WTC11 (cell line): Measurements from ENCODE around the gene SLC6A16. TPM values are rescaled to one million over a fixed set of nuclear protein-coding genes. Genes with fewer than 3 reads are reported as not detected.

Source experiments
- ATAC-seq: fragments of 200-7000 bp; cut with Tn5 transposase; 2 replicates; pipeline ENCODE4 v1.10.0; 2021; ENCODE audit warnings: mild to moderate bottlenecking, moderate library complexity
- CTCF ChIA-PET: fragments of 300-600 bp; sonication (Branson Sonifier 250); formaldehyde crosslinking; loops from one replicate; lab custom pipeline; 2021; ENCODE audit warnings: antibody characterized with exemption; lab: Charles Lee
- POLR2A ChIA-PET: fragments of 350-600 bp; sonication (Branson Sonifier 250); formaldehyde crosslinking; loops from one replicate; lab custom pipeline; 2021; ENCODE audit warnings: antibody characterized with exemption; lab: Charles Lee
- DNase-seq: peaks from one replicate; pipeline ENCODE4 v3.0.0; 2021; ENCODE audit warnings: low spot score
- H3K27ac Mint-ChIP-seq: 2 replicates; pipeline ENCODE4 v1.8.0; 2021; ENCODE audit warnings: mixed read lengths
- H3K27me3 Mint-ChIP-seq: 2 replicates; pipeline ENCODE4 v1.8.0; 2021; ENCODE audit warnings: low read depth, mild to moderate bottlenecking, moderate library complexity, mixed read lengths
- H3K36me3 Mint-ChIP-seq: 2 replicates; pipeline ENCODE4 v1.8.0; 2021; ENCODE audit warnings: mixed read lengths
- H3K4me1 Mint-ChIP-seq: 2 replicates; pipeline ENCODE4 v1.8.0; 2022; ENCODE audit warnings: mixed read lengths
- H3K4me3 Mint-ChIP-seq: 2 replicates; pipeline ENCODE4 v1.8.0; 2021; ENCODE audit warnings: mild to moderate bottlenecking, moderate library complexity, mixed read lengths
- H3K9me3 Mint-ChIP-seq: 2 replicates; pipeline ENCODE4 v1.8.0; 2021; ENCODE audit warnings: mixed read lengths
- CBFB ChIP-seq: sonication (generic); formaldehyde crosslinking; IDR thresholded peaks from 2 replicates; pipeline ENCODE4 v1.8.1; 2022; ENCODE audit warnings: mild to moderate bottlenecking, low read depth, missing genetic modification reagents
- ETV6 ChIP-seq: sonication (generic); formaldehyde crosslinking; IDR thresholded peaks from 2 replicates; pipeline ENCODE4 v1.8.1; 2022; ENCODE audit warnings: mild to moderate bottlenecking, missing genetic modification reagents
- JAZF1 ChIP-seq: fragments of 250-450 bp; sonication (Bioruptor Pico); IDR thresholded peaks from 2 replicates; pipeline ENCODE4 v1.9.0; 2021; ENCODE audit warnings: moderate library complexity, mild to moderate bottlenecking, inconsistent platforms
- KAT7 ChIP-seq: sonication (generic); formaldehyde crosslinking; IDR thresholded peaks from 2 replicates; pipeline ENCODE4 v1.8.1; 2023; ENCODE audit warnings: missing genetic modification reagents, mild to moderate bottlenecking, borderline replicate concordance
- MYBL2 ChIP-seq: sonication (generic); formaldehyde crosslinking; IDR thresholded peaks from 2 replicates; pipeline ENCODE4 v1.8.1; 2023; ENCODE audit warnings: mild to moderate bottlenecking, moderate library complexity, missing genetic modification reagents
- NFYB ChIP-seq: sonication (generic); formaldehyde crosslinking; conservative IDR thresholded peaks from 2 replicates; pipeline ENCODE4 v1.8.0; 2022; ENCODE audit warnings: low read depth, missing genetic modification reagents
- SMAD4 ChIP-seq: sonication (generic); formaldehyde crosslinking; IDR thresholded peaks from 2 replicates; pipeline ENCODE4 v1.8.0; 2022; ENCODE audit warnings: mild to moderate bottlenecking, missing genetic modification reagents
- TP53 ChIP-seq: sonication (generic); formaldehyde crosslinking; IDR thresholded peaks from 2 replicates; pipeline ENCODE4 v1.8.1; 2023; ENCODE audit warnings: mild to moderate bottlenecking, missing genetic modification reagents
- ZNF219 ChIP-seq: sonication (generic); formaldehyde crosslinking; IDR thresholded peaks from 2 replicates; pipeline ENCODE4 v1.8.0; 2023; ENCODE audit warnings: missing genetic modification reagents, mild to moderate bottlenecking, borderline replicate concordance
- ZNF317 ChIP-seq: sonication (generic); formaldehyde crosslinking; IDR thresholded peaks from 2 replicates; pipeline ENCODE4 v1.8.1; 2023; ENCODE audit warnings: low read depth, mild to moderate bottlenecking, moderate library complexity, missing genetic modification reagents, borderline replicate concordance
- total RNA-seq: library from RNA; stranded (reverse); gene quantifications from 3 replicates; pipeline ENCODE4 v1.2.3, GENCODE V29; 2021
- TF ChIP-seq, protein P1 (sequence below): sonication (generic); formaldehyde crosslinking; IDR thresholded peaks from 2 replicates; pipeline ENCODE4 v1.8.0; 2022; ENCODE audit warnings: mild to moderate bottlenecking, missing genetic modification reagents
- TF ChIP-seq, protein P2 (sequence below): fragments of 200-600 bp; IDR thresholded peaks from 2 replicates; pipeline ENCODE4 v1.8.0; 2022; ENCODE audit warnings: antibody characterized with exemption
- TF ChIP-seq, protein P3 (sequence below): sonication (generic); formaldehyde crosslinking; IDR thresholded peaks from 2 replicates; pipeline ENCODE4 v1.8.1; 2023; ENCODE audit warnings: mild to moderate bottlenecking, moderate library complexity, missing genetic modification reagents
- TF ChIP-seq, protein P4 (sequence below): sonication (generic); formaldehyde crosslinking; IDR thresholded peaks from 2 replicates; pipeline ENCODE4 v1.8.1; 2023; ENCODE audit warnings: mild to moderate bottlenecking, missing genetic modification reagents, moderate library complexity
- TF ChIP-seq, protein P5 (sequence below): sonication (generic); formaldehyde crosslinking; IDR thresholded peaks from 2 replicates; pipeline ENCODE4 v1.8.1; 2022; ENCODE audit warnings: low read depth, mild to moderate bottlenecking, moderate library complexity, missing genetic modification reagents, borderline replicate concordance
- TF ChIP-seq, protein P6 (sequence below): sonication (generic); formaldehyde crosslinking; IDR thresholded peaks from 2 replicates; pipeline ENCODE4 v1.8.0; 2023; ENCODE audit warnings: missing genetic modification reagents, mild to moderate bottlenecking, borderline replicate concordance
- TF ChIP-seq, protein P7 (sequence below): fragments of 250-450 bp; sonication (Bioruptor Pico); IDR thresholded peaks from 2 replicates; pipeline ENCODE4 v1.9.0; 2021; ENCODE audit warnings: mild to moderate bottlenecking, borderline replicate concordance
- TF ChIP-seq, protein P8 (sequence below): sonication (generic); formaldehyde crosslinking; IDR thresholded peaks from 2 replicates; pipeline ENCODE4 v1.8.0; 2022; ENCODE audit warnings: mild to moderate bottlenecking, missing genetic modification reagents

SLC6A16 gene
- total RNA-seq, 1 experiment from 2014 or later = 1.5 TPM

DNA sequence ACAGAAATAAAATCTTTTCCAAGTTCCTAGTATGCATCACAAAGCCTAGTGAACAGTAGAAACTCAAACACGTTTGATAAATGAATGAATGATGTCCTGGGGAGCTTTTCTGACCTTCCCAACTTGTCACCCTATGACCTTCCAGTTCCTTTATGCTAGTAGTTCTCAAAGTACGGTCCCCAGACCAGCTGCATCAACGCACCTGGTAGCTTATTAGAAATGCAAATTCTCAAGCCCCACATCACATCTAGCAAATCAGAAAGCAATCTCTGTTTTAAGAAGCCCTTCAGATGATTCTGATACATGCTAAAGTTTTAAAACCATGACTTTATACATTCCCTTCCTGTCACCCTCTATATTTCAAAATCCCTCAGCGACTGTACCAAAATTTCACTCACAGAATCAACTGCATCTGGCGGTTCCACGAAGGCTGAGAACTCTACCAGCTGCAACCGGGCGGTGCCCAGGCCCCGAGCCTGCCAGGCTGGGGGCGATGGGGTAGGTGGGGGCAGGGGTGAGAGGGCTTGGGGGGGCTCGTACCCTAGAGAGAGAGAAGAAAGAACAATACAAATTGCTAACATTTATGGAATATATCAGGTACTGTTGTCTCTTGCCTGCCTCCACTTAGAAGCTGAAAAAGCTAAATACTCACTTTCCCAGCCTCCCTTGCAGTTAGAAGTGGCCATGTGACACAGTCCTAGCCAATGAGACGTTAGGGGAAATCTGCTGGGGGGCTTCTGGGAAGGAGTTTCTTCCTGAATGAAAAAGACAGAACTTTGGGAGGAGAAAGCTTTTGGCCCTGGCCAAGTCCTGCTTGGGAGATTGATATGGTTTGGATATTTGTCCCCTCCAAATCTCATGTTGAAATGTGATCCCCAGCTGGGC, 23.6 kb upstream of the SLC6A16 start:
- Mint-ChIP-seq H3K9me3 (no peaks in the 10 kb centered on the region), H3K27ac (peak overlapping the region; percentile 91), H3K36me3 (peaks cover 87% of the 10 kb centered on the region), H3K4me1 (peaks cover 3% of the 10 kb centered on the region; the same call in 1 of the 2 replicates), H3K4me3 (no peak overlapping the region), H3K27me3 (no peaks in the 10 kb centered on the region)
- TF ChIP-seq, protein P1, sequence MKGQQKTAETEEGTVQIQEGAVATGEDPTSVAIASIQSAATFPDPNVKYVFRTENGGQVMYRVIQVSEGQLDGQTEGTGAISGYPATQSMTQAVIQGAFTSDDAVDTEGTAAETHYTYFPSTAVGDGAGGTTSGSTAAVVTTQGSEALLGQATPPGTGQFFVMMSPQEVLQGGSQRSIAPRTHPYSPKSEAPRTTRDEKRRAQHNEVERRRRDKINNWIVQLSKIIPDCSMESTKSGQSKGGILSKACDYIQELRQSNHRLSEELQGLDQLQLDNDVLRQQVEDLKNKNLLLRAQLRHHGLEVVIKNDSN (CRISPR knock-in tag) = peak; percentile 82
- TF ChIP-seq ZNF317 (CRISPR knock-in tag) = no peak
- TF ChIP-seq MYBL2 (CRISPR knock-in tag) = no peak
- TF ChIP-seq, protein P2, sequence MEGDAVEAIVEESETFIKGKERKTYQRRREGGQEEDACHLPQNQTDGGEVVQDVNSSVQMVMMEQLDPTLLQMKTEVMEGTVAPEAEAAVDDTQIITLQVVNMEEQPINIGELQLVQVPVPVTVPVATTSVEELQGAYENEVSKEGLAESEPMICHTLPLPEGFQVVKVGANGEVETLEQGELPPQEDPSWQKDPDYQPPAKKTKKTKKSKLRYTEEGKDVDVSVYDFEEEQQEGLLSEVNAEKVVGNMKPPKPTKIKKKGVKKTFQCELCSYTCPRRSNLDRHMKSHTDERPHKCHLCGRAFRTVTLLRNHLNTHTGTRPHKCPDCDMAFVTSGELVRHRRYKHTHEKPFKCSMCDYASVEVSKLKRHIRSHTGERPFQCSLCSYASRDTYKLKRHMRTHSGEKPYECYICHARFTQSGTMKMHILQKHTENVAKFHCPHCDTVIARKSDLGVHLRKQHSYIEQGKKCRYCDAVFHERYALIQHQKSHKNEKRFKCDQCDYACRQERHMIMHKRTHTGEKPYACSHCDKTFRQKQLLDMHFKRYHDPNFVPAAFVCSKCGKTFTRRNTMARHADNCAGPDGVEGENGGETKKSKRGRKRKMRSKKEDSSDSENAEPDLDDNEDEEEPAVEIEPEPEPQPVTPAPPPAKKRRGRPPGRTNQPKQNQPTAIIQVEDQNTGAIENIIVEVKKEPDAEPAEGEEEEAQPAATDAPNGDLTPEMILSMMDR = no peak
- TF ChIP-seq, protein P3, sequence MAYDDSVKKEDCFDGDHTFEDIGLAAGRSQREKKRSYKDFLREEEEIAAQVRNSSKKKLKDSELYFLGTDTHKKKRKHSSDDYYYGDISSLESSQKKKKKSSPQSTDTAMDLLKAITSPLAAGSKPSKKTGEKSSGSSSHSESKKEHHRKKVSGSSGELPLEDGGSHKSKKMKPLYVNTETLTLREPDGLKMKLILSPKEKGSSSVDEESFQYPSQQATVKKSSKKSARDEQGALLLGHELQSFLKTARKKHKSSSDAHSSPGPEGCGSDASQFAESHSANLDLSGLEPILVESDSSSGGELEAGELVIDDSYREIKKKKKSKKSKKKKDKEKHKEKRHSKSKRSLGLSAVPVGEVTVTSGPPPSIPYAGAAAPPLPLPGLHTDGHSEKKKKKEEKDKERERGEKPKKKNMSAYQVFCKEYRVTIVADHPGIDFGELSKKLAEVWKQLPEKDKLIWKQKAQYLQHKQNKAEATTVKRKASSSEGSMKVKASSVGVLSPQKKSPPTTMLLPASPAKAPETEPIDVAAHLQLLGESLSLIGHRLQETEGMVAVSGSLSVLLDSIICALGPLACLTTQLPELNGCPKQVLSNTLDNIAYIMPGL = no peak
- no peak for TF ChIP-seq ETV6 (CRISPR knock-in tag)
- no peak for TF ChIP-seq SMAD4 (CRISPR knock-in tag)
- TF ChIP-seq, protein P4, sequence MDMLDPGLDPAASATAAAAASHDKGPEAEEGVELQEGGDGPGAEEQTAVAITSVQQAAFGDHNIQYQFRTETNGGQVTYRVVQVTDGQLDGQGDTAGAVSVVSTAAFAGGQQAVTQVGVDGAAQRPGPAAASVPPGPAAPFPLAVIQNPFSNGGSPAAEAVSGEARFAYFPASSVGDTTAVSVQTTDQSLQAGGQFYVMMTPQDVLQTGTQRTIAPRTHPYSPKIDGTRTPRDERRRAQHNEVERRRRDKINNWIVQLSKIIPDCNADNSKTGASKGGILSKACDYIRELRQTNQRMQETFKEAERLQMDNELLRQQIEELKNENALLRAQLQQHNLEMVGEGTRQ = peak; percentile 87
- TF ChIP-seq, protein P5, sequence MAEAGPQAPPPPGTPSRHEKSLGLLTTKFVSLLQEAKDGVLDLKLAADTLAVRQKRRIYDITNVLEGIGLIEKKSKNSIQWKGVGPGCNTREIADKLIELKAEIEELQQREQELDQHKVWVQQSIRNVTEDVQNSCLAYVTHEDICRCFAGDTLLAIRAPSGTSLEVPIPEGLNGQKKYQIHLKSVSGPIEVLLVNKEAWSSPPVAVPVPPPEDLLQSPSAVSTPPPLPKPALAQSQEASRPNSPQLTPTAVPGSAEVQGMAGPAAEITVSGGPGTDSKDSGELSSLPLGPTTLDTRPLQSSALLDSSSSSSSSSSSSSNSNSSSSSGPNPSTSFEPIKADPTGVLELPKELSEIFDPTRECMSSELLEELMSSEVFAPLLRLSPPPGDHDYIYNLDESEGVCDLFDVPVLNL (CRISPR knock-in tag) = no peak
- TF ChIP-seq KAT7 (CRISPR knock-in tag) = no peak
- no peak for TF ChIP-seq TP53 (CRISPR knock-in tag)
- TF ChIP-seq, protein P6, sequence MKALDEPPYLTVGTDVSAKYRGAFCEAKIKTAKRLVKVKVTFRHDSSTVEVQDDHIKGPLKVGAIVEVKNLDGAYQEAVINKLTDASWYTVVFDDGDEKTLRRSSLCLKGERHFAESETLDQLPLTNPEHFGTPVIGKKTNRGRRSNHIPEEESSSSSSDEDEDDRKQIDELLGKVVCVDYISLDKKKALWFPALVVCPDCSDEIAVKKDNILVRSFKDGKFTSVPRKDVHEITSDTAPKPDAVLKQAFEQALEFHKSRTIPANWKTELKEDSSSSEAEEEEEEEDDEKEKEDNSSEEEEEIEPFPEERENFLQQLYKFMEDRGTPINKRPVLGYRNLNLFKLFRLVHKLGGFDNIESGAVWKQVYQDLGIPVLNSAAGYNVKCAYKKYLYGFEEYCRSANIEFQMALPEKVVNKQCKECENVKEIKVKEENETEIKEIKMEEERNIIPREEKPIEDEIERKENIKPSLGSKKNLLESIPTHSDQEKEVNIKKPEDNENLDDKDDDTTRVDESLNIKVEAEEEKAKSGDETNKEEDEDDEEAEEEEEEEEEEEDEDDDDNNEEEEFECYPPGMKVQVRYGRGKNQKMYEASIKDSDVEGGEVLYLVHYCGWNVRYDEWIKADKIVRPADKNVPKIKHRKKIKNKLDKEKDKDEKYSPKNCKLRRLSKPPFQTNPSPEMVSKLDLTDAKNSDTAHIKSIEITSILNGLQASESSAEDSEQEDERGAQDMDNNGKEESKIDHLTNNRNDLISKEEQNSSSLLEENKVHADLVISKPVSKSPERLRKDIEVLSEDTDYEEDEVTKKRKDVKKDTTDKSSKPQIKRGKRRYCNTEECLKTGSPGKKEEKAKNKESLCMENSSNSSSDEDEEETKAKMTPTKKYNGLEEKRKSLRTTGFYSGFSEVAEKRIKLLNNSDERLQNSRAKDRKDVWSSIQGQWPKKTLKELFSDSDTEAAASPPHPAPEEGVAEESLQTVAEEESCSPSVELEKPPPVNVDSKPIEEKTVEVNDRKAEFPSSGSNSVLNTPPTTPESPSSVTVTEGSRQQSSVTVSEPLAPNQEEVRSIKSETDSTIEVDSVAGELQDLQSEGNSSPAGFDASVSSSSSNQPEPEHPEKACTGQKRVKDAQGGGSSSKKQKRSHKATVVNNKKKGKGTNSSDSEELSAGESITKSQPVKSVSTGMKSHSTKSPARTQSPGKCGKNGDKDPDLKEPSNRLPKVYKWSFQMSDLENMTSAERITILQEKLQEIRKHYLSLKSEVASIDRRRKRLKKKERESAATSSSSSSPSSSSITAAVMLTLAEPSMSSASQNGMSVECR (CRISPR knock-in tag) = no peak
- TF ChIP-seq NFYB = peak; percentile 79
- TF ChIP-seq JAZF1 (CRISPR knock-in tag) = no peak
- TF ChIP-seq, protein P7, sequence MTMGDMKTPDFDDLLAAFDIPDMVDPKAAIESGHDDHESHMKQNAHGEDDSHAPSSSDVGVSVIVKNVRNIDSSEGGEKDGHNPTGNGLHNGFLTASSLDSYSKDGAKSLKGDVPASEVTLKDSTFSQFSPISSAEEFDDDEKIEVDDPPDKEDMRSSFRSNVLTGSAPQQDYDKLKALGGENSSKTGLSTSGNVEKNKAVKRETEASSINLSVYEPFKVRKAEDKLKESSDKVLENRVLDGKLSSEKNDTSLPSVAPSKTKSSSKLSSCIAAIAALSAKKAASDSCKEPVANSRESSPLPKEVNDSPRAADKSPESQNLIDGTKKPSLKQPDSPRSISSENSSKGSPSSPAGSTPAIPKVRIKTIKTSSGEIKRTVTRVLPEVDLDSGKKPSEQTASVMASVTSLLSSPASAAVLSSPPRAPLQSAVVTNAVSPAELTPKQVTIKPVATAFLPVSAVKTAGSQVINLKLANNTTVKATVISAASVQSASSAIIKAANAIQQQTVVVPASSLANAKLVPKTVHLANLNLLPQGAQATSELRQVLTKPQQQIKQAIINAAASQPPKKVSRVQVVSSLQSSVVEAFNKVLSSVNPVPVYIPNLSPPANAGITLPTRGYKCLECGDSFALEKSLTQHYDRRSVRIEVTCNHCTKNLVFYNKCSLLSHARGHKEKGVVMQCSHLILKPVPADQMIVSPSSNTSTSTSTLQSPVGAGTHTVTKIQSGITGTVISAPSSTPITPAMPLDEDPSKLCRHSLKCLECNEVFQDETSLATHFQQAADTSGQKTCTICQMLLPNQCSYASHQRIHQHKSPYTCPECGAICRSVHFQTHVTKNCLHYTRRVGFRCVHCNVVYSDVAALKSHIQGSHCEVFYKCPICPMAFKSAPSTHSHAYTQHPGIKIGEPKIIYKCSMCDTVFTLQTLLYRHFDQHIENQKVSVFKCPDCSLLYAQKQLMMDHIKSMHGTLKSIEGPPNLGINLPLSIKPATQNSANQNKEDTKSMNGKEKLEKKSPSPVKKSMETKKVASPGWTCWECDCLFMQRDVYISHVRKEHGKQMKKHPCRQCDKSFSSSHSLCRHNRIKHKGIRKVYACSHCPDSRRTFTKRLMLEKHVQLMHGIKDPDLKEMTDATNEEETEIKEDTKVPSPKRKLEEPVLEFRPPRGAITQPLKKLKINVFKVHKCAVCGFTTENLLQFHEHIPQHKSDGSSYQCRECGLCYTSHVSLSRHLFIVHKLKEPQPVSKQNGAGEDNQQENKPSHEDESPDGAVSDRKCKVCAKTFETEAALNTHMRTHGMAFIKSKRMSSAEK = no peak
- no peak for TF ChIP-seq ZNF219 (CRISPR knock-in tag)
- TF ChIP-seq, protein P8, sequence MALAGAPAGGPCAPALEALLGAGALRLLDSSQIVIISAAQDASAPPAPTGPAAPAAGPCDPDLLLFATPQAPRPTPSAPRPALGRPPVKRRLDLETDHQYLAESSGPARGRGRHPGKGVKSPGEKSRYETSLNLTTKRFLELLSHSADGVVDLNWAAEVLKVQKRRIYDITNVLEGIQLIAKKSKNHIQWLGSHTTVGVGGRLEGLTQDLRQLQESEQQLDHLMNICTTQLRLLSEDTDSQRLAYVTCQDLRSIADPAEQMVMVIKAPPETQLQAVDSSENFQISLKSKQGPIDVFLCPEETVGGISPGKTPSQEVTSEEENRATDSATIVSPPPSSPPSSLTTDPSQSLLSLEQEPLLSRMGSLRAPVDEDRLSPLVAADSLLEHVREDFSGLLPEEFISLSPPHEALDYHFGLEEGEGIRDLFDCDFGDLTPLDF = no peak
- TF ChIP-seq CBFB (CRISPR knock-in tag) = no peak
- CTCF ChIA-PET = interaction anchor here (1.3 kb wide), 1 partner anchor 69 kb away, joined by 3 read pairs; no protein-coding TSS in a partner anchor
- ATAC-seq (no peak), DNase-seq (no peak)
- POLR2A ChIA-PET = no interaction called here
